Naive thymus-derived CD4-positive, alpha-beta T cell (primary cell): ENCODE results near the gene RRP36. TPM values are rescaled to one million over a fixed set of nuclear protein-coding genes. Genes with fewer than 3 reads are reported as not detected.

Source experiments
- ATAC-seq: fragments of 150-1000 bp; cut with Tn5 transposase; 2 replicates; pipeline ENCODE4 v1.10.0; 2021; ENCODE audit warnings: mild to moderate bottlenecking, moderate library complexity
- CTCF ChIA-PET: fragments of 350-600 bp; sonication (Branson Sonifier 250); formaldehyde crosslinking; loops from one replicate; lab custom pipeline; 2021; ENCODE audit warnings: antibody characterized with exemption; lab: Charles Lee
- POLR2A ChIA-PET: fragments of 350-600 bp; sonication (Branson Sonifier 250); formaldehyde crosslinking; loops from one replicate; lab custom pipeline; 2021; ENCODE audit warnings: antibody characterized with exemption, inconsistent platforms; lab: Charles Lee
- DNase-seq, 9 donors: peaks; one replicate each; pipeline versions ENCODE4 v3.0.0 to v3.0.0-alpha.2; 2020 to 2022; ENCODE audit warnings: mixed read lengths in 1 of 9
- H3K27ac ChIP-seq: one replicate; pipeline ENCODE4 v1.7.0; 2013; ENCODE audit warnings: mild to moderate bottlenecking, low read depth, low read length, moderate library complexity
- H3K27me3 ChIP-seq, 2 donors: one replicate each; pipeline ENCODE4 v1.7.0; 2013; ENCODE audit warnings: low read length in 2 of 2, mild to moderate bottlenecking in 2 of 2, moderate library complexity in 2 of 2; ENCODE audit not compliant: control insufficient read depth in 2 of 2, insufficient read depth in 2 of 2
- H3K36me3 ChIP-seq, 3 experiments: 1 replicate in 2 of 3; 2 replicates in 1 of 3; pipeline ENCODE4 v1.7.0; 2013; ENCODE audit warnings: low read length in 3 of 3, mild to moderate bottlenecking in 3 of 3, moderate library complexity in 1 of 3; ENCODE audit not compliant: insufficient read depth in 3 of 3, control insufficient read depth in 2 of 3
- H3K4me1 ChIP-seq, 2 donors: one replicate each; pipeline ENCODE4 v1.7.0; 2013; ENCODE audit warnings: low read length in 2 of 2, mild to moderate bottlenecking in 2 of 2, moderate library complexity in 1 of 2; ENCODE audit not compliant: control insufficient read depth in 2 of 2, insufficient read depth in 2 of 2
- H3K4me3 ChIP-seq: 2 replicates; pipeline ENCODE4 v1.7.0; 2013; ENCODE audit warnings: mild to moderate bottlenecking, low read length
- H3K9me3 ChIP-seq, 3 experiments: 1 replicate in 2 of 3; 2 replicates in 1 of 3; pipeline ENCODE4 v1.7.0; 2013; ENCODE audit warnings: low read length in 3 of 3; ENCODE audit not compliant: control insufficient read depth in 2 of 3
- H3K27ac Mint-ChIP-seq, 9 donors: one replicate each; pipeline ENCODE4 v1.8.0; 2020 to 2022; ENCODE audit warnings: mixed read lengths in 9 of 9, mild to moderate bottlenecking in 8 of 9, moderate library complexity in 5 of 9, inconsistent platforms in 2 of 9
- H3K27me3 Mint-ChIP-seq, 5 donors: one replicate each; pipeline ENCODE4 v1.8.0; 2021 to 2022; ENCODE audit warnings: mixed read lengths in 5 of 5, mild to moderate bottlenecking in 1 of 5
- H3K36me3 Mint-ChIP-seq, 5 donors: one replicate each; pipeline ENCODE4 v1.8.0; 2020 to 2022; ENCODE audit warnings: mixed read lengths in 5 of 5, mild to moderate bottlenecking in 3 of 5, inconsistent platforms in 1 of 5
- H3K4me1 Mint-ChIP-seq, 7 donors: one replicate each; pipeline ENCODE4 v1.8.0; 2020 to 2022; ENCODE audit warnings: mixed read lengths in 7 of 7, mild to moderate bottlenecking in 3 of 7, inconsistent platforms in 1 of 7
- H3K4me3 Mint-ChIP-seq, 10 donors: one replicate each; pipeline ENCODE4 v1.8.0; 2020 to 2022; ENCODE audit warnings: mild to moderate bottlenecking in 10 of 10, mixed read lengths in 10 of 10, moderate library complexity in 6 of 10, inconsistent platforms in 2 of 10
- H3K9me3 Mint-ChIP-seq, 11 donors: one replicate each; pipeline ENCODE4 v1.8.0; 2020 to 2022; ENCODE audit warnings: mixed read lengths in 11 of 11, mild to moderate bottlenecking in 4 of 11, inconsistent platforms in 1 of 11, moderate library complexity in 1 of 11
- intact Hi-C, 2 donors: fragments of 100-400 bp; cut with micrococcal nuclease; formaldehyde crosslinking; loops; one replicate each; pipeline ENCODE4 v1.15.1; 2023
- polyA plus RNA-seq, 2 donors: library from polyadenylated mRNA; unstranded; fragments of 300-500 nt; fragmentation: Illumina TruSeq; gene quantifications; one replicate each; pipeline ENCODE4 v1.2.3, GENCODE V29; 2021
- total RNA-seq, 6 experiments: library from RNA in 5 of 6; stranded (reverse) in 5 of 6; gene quantifications; 1 replicate in 5 of 6; 2 replicates in 1 of 6; pipeline ENCODE4 v1.2.3 and lab custom pipeline; 2021 to 2026

Gene RRP36
- total and polyA plus RNA-seq, 7 experiments from 2014 or later = 25.4 to 89.6 (median 49.1) TPM

GRCh38 chr6:43078691-43079090 lies 57.3 kb downstream of the RRP36 start:
- CTCF ChIA-PET = interaction anchor here (0.6 kb wide), 1 partner anchor 110 kb away, joined by 3 read pairs; no protein-coding TSS in a partner anchor

More at GRCh38 chr6:43078691-43079090, 57.3 kb downstream of the RRP36 start:
- Histone ChIP-seq H3K27me3 (no peaks in the 10 kb centered on the region), H3K4me1 (no peaks in the 10 kb centered on the region), H3K4me3 (no peak overlapping the region), H3K36me3 (peaks cover 0 to 3% (median 0%) of the 10 kb centered on the region in 3 experiments), H3K9me3 (no peaks in the 10 kb centered on the region), H3K27ac (no peak overlapping the region)
- H3K9me3 Mint-ChIP-seq = no peaks in the 10 kb centered on the region
- H3K27me3 Mint-ChIP-seq = peaks cover 15 to 52% (median 18%) of the 10 kb centered on the region in 5 donors
- DNase-seq = no peak
- ATAC-seq = no peak
- peaks cover 0 to 8% (median 0%) of the 10 kb centered on the region in 7 donors for H3K4me1 Mint-ChIP-seq
- intact Hi-C loops = no loop called here
- no peak overlapping the region for H3K27ac Mint-ChIP-seq
- H3K36me3 Mint-ChIP-seq = peaks cover 0 to 6% (median 0%) of the 10 kb centered on the region in 5 donors
- POLR2A ChIA-PET = interaction anchor here (1.0 kb wide), 1 partner anchor 17 kb away, joined by 4 read pairs; no protein-coding TSS in a partner anchor
- H3K4me3 Mint-ChIP-seq = peak overlapping the region in 1 of 10 donors; percentile 9

Other genes with a start within 250 kb of the RRP36 start
- 10 to 100 TPM; 26.2 to 35.5 (median 31.8) TPM for gene BICRAL, start 239.6 kb upstream of the RRP36 start, total RNA-seq
- 1 to 10 TPM; 2.4 to 5.0 TPM for gene BICRAL, start 239.6 kb upstream of the RRP36 start, polyA plus RNA-seq
- gene RPL7L1, start 142.0 kb upstream of the RRP36 start, total RNA-seq = 10 to 100 TPM; 65.6 to 91.7 (median 78.1) TPM
- gene RPL7L1, start 142.0 kb upstream of the RRP36 start, polyA plus RNA-seq = 10 to 100 TPM; 71.4 to 90.7 TPM
- gene PTCRA, start 105.6 kb upstream of the RRP36 start, total RNA-seq = under 1 TPM in 2 of 5 experiments, not detected in 3; 0.56 to 0.93 TPM
- not detected for gene PTCRA, start 105.6 kb upstream of the RRP36 start, polyA plus RNA-seq
- gene CNPY3, start 92.1 kb upstream of the RRP36 start, total RNA-seq = 10 to 100 TPM; 58.6 to 98.9 (median 87.4) TPM
- 100 to 1,000 TPM in 1 of 2 donors, 10 to 100 TPM in 1; 92.7 to 134 TPM for gene CNPY3, start 92.1 kb upstream of the RRP36 start, polyA plus RNA-seq
- gene GNMT, start 60.9 kb upstream of the RRP36 start, total RNA-seq = 1 to 10 TPM in 3 of 5 experiments, under 1 TPM in 2; 0.95 to 2.6 (median 1.1) TPM
- gene GNMT, start 60.9 kb upstream of the RRP36 start, polyA plus RNA-seq = not detected
- gene PEX6, start 42.4 kb upstream of the RRP36 start, total RNA-seq = 10 to 100 TPM; 14.1 to 42.3 (median 28.0) TPM
- 10 to 100 TPM; 21.2 to 24.6 TPM for gene PEX6, start 42.4 kb upstream of the RRP36 start, polyA plus RNA-seq
- gene PPP2R5D, start 37.1 kb upstream of the RRP36 start, total RNA-seq = 10 to 100 TPM; 19.7 to 60.4 (median 28.2) TPM
- 10 to 100 TPM; 21.5 to 34.0 TPM for gene PPP2R5D, start 37.1 kb upstream of the RRP36 start, polyA plus RNA-seq
- gene MEA1, start 7.7 kb upstream of the RRP36 start, total RNA-seq = 10 to 100 TPM; 20.3 to 58.0 (median 32.7) TPM
- gene MEA1, start 7.7 kb upstream of the RRP36 start, polyA plus RNA-seq = 10 to 100 TPM; 58.2 to 72.3 TPM
- 10 to 100 TPM; 39.9 to 76.9 (median 67.4) TPM for gene KLHDC3, start 7.4 kb upstream of the RRP36 start, total RNA-seq
- gene KLHDC3, start 7.4 kb upstream of the RRP36 start, polyA plus RNA-seq = 100 to 1,000 TPM; 128 to 145 TPM
- gene CUL7, start 32.2 kb downstream of the RRP36 start, total RNA-seq = 10 to 100 TPM in 4 of 5 experiments, 1 to 10 TPM in 1; 9.8 to 14.5 (median 12.7) TPM
- gene CUL7, start 32.2 kb downstream of the RRP36 start, polyA plus RNA-seq = 1 to 10 TPM; 2.9 to 4.0 TPM
- 10 to 100 TPM; 32.0 to 57.5 (median 47.7) TPM for gene MRPL2, start 37.8 kb downstream of the RRP36 start, total RNA-seq
- gene MRPL2, start 37.8 kb downstream of the RRP36 start, polyA plus RNA-seq = 10 to 100 TPM; 48.4 to 58.6 TPM
- gene KLC4, start 38.0 kb downstream of the RRP36 start, total RNA-seq = 10 to 100 TPM; 16.5 to 56.9 (median 42.5) TPM
- gene KLC4, start 38.0 kb downstream of the RRP36 start, polyA plus RNA-seq = 10 to 100 TPM; 11.6 to 12.7 TPM
- 1 to 10 TPM in 4 of 5 experiments, under 1 TPM in 1; 0.51 to 3.5 (median 1.4) TPM for gene PTK7, start 54.7 kb downstream of the RRP36 start, total RNA-seq
- under 1 TPM; 0.31 to 0.38 TPM for gene PTK7, start 54.7 kb downstream of the RRP36 start, polyA plus RNA-seq
- 10 to 100 TPM; 22.5 to 49.4 (median 26.7) TPM for gene SRF, start 149.6 kb downstream of the RRP36 start, total RNA-seq
- 1 to 10 TPM; 4.0 to 6.6 TPM for gene SRF, start 149.6 kb downstream of the RRP36 start, polyA plus RNA-seq
- 100 to 1,000 TPM in 3 of 5 experiments, 10 to 100 TPM in 2; 58.1 to 123 (median 111) TPM for gene CUL9, start 160.6 kb downstream of the RRP36 start, total RNA-seq
- gene CUL9, start 160.6 kb downstream of the RRP36 start, polyA plus RNA-seq = 10 to 100 TPM; 12.3 to 25.6 TPM
- gene DNPH1, start 207.9 kb downstream of the RRP36 start, total RNA-seq = 10 to 100 TPM; 25.4 to 65.7 (median 33.9) TPM
- gene DNPH1, start 207.9 kb downstream of the RRP36 start, polyA plus RNA-seq = 100 to 1,000 TPM; 119 to 141 TPM
- gene TTBK1, start 221.9 kb downstream of the RRP36 start, total RNA-seq = under 1 TPM in 2 of 5 experiments, not detected in 3; 0.05 to 0.29 TPM
- not detected for gene TTBK1, start 221.9 kb downstream of the RRP36 start, polyA plus RNA-seq